GM19397 (cell line): ENCODE measurements around the gene EIF3A.

ENCODE experiments used
- ATAC-seq: cut with Tn5 transposase; IDR thresholded peaks from one replicate; pipeline ENCODE4 v1.9.1; 2021; ENCODE audit warnings: mild to moderate bottlenecking, moderate library complexity; ENCODE audit not compliant: unreplicated experiment

Gene EIF3A

DNA sequence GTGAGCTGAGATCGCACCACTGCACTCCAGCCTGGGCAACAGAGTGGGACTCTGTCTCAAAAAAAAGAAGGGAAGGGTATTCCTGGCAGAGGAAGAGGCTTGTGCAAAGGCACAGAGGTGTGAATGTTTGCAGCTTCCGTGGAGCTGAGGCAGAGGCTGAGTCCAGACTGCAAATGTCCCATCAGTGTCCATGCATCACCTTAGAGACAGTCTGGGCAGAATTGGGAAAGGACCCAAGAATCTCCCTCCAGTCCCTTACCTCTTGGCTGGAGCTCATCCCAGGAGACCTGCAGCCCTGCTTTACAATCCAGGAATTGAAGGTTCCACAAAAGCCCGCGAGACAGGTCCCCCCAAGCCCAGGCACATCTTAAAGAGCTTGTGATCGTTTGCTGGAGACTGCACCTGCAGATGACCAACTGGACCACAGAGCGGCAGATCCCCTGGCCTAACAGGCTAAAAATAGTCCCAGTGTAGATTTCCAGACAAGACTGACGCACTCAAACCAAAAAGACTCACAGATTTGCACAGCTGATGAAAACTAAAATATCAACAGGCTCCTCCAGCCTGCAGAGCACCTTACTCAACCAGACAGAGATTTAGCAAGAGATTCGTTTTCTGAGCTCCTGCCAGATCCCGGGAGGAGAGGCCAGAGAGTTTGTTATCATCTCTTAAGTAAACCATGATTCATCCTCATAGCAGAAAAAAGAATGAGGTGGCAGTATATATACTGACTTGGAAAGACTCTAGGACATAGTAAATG lies 74.0 kb downstream of the EIF3A start:
- ATAC-seq: no peak

DNA sequence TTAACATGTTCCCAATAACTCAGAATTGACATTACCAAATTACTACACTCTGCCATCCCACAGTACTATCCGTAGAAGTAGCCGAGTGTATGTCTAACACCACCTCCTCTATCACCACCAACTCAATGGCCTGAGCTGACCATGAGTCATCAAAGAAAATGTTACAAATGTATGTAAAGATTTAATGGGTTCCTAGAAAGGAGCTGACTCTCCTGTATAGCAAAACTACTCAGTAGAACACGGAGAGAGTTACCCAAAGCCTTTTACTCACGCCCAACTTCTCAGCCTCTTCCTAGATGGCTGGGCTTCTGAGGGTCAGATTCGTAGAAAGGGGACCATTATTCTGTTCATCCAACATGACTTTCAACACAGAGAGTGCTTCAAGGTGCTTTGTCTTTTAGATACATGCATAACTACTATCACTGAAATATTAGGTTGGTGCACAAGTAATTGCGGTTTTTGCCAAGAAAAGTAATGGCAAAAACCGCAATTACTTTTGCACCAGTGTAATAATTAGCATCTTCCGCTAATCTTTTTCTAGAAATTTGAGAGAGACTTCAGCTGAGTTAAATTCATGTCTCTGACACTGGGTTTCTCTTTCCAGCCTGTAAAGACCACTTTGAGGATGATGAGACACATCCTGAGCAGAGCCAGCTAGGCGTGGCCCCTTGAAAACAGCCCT lies 75.1 kb downstream of the EIF3A start:
- ATAC-seq: no peak

DNA sequence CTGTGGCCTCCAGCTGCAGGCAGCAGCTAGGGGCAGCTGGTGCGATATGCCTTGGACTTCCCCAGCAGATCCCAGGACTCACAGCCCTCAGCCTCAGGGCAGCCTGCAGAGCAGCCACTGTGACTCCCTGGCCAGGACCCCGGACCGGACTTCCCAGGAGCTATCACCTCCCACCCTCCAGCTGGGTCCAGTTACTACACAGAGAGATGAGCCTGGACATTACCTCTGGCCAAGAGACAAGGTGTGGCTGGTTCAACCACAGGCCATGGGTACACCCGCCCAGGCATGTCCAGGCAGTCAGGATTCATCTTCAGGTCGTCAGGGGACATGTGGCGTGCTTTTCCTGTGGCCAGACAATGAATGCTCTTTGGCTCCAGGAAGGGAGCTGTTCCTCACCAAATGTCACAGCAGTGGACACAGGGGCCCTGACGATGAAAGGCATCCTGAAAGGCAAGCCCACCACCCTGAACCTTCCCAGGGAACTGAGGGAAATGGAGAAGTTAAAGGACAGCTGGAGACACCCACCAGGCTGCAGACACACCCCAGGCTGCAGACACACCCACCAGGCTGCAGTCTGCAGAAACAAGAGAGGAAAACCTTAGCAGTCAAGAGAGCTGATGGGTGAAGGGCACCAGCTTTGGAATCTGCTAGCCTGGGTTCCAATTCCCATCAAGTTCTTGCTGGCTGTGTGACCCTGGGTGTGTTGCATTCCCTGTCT lies 76.9 kb downstream of the EIF3A start:
- no peak for ATAC-seq

DNA sequence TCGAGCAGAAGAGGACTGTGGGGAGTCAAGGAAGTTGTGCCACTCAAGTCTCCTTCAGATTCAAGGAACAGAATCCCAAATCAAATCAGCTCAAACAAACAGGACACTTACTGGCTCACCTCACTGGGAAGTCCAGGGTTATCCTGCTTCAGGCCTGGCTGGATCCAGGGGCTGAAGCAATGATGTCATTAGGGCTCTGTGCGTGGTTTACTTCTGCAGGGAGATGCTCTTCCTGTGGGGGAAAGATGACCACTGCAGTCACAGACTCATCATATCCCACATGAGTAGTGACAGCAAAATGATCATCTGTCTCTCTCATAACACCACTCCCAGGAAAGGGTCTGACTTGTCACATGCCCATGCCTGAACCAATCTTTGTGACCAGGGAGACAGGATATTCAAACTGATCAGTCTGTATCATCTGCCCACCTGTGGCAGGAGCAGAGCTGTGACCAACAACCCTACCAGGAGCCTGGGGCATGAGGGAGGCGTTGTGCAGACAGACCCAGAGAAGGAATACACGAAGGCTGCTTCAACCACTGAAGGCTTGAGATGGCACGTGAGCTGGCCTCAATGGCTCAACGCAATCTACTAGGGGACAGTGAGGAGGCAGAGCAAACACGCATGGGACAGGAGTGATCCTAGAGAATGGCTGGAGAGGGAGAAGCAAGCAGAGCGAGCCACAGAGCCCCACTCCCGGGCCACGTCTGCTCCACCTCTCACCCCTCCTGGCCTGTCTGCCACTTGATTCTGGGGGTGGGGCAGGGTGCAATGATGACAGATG lies 78.7 kb downstream of the EIF3A start:
- no peak for ATAC-seq

DNA sequence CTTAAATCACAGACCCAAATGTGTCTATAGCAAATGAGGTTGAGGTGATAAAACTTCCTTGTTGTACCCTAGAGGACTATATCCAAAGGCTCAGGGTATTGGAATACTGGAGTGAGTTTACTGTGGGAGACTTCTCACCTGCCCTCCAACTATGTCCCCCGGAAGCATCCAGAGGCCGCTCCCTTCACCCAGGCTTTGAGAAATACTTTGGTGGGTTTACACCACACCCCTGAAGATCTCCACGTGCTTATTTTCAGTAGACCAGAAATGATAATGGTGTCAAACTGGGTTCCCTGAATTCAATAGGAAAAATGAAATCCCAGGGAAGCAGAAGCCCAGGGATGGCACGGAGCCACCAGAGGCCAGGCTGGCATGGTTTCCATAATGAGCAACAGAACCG lies 82.4 kb downstream of the EIF3A start:
- no peak for ATAC-seq

DNA sequence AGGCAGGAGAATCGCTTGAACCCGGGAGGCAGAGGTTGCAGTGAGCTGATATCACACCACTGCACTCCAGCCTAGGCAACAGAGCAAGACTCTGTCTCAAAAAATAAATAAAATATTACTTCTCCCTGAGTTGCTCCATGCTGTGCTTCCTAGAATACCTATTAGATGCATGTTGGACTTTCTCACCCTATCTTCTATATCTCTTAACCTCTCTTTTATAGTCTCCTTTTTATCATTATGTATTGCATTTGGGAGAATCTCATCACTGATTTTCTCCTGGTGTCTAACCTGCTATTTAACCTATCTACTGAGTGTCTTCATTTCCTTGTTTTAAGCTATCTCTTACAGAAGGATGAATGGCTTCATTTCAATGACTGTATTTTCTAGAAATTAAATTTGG lies 83.2 kb downstream of the EIF3A start:
- no peak for ATAC-seq

DNA sequence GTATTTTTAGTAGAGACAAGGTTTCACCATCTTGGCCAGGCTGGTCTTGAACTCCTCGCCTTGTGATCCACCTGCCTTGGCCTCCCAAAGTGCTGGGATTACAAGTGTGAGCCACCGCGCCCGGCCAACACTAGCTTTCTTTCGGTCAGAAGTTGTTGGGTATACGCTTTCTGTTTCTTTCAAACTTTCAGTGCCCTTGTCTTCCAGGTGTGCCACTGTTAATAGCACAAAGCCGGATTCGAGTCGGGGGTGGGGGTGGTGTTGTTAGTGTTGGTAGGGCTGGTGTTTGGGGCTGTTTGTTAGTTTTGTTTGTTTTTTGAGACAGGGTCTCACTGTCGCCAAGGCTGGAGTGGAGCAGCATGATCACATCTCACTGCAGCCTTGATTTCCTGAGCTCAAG lies 84.9 kb downstream of the EIF3A start:
- ATAC-seq: no peak

DNA sequence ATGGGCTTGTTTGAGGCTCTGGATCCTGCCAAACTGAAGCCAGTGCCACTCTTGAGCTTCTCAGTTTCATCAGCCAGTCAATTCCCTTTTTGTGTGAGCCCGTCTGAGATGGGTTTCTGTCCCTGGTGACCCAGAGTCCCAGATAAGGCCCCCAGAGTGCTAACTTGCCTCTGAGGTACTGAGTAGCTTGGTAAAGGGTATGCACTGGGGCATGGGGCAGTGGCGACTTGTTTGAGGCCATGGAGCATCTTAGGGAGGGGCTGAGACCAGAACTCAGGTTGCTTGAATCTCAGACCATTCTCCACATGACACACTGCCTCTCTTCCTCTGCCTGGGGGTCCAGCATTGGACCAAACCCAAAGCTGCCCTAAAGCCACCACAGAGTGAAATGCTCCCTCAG lies 86.3 kb downstream of the EIF3A start:
- no peak for ATAC-seq

DNA sequence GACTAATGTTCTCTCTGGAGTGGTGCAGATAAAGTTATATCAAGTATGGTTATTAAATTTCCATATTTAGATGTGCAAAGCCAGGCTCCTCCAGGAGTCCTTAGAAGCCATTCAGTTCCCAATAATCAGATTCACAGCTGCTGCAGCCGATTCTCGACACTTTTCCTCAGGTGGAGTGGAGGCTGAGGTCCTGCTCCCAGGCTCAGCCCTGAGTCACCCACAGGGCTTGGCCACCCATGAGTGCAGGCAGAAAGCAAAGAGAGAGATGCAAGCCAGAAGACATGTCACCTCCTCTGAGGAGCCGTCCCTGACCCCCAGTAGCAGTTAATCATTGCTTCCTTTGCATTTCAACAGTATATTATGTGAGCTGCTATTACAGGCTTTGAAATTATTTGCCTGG lies 87.4 kb downstream of the EIF3A start:
- ATAC-seq: no peak

DNA sequence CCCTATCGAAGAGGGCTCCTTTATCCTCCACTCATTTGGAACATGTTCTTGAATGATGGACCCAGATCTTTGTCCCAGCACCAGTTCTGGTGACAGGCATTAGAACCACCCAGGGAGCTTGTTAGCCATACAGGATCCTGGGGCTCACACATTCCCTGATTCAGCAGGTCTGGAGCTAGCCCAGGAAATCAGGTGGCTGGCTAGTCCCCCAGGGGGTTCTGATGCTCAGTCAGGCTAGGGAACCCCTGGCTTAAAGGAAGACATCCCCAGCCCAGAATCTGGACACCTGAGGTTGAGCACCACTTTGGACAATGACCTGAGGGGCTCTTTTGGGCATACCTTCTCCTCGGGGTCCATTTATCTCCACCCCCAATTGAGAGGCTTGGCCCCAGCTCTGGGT lies 88.1 kb downstream of the EIF3A start:
- no peak for ATAC-seq

DNA sequence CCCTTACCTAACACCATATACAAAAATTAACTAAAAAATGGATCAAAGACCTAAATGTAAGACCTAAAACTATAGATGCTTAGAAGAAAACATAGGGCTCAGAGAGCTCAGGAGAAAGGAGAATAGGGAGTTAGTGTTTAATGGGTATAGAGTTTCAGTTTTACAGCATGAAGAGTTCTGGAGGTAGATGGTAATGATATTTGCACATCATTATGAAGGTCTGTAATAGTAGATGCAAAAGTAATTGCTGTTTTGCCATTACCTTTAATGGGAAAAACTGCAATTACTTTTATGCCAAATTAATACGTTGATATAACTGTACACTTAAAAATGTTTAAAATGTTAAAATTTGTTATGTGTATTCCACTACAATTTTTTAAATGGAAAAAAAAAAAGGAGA lies 90.3 kb downstream of the EIF3A start:
- no peak for ATAC-seq

DNA sequence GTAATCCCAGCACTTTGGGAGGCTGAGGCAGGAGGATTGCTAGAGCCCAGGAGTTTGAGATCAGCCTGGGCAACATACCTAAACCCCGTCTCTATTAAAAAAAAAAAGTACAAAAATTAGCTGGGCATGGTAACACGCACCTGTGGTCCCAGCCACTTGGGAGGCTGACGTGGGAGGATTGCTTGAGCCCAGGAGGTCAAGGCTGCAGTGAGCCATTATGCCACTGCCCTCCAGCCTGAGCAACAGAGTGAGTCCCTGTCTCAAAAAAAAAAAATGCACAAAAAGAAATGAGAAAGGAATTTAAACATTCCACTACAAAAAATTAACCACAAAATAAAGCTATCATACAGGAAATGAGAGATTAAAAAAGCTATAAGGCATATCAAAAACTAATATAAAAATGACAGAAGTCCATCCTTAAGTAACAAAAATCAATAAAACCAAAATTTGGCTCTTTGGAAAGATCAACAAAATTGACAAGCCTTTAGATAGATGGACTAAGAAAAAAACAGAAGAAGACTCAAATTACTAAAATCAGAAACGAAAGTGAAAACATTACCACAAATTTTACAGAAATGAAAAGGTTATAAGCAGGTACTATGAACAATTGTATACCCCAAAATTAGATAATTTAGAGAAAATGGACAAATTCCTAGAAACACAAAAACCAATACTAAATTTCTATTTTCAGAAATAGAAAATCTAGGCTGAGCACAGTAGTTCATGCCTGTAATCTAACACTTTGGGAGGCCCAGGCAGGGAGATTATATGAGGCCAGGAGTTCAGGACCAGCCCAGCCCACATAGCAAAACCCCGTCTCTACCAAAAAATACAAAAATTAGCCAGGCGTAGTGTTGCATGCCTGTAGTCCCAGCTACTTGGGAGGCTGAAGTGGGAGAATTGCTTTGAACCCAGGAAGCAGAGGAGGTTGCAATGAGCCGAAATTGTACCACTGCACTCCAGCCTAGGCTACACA lies 93.5 kb downstream of the EIF3A start:
- ATAC-seq: no peak

DNA sequence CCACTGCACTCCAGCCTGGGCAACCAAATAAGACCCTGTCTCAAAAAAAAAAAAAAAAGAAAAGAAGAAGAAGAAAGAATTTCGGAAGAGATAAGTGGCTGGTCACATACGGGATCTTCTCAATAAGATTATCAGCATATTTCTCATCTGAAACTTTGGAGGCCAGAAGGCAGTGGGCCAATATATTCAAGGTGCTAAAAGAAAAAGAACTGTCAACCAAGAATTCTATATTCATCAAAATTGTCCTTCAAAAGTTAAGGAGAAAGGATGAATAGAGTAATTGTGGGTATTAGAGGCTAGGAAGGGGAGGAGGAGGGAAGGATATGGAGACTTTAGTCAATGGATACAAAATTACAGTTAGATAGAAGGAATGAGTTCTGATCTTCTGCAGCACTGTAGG lies 95.0 kb downstream of the EIF3A start:
- no peak for ATAC-seq
